Measurements from ENCODE around the gene PTPRF.
"Not testable (repeated sequence)": the region's sequence is repeated elsewhere in the genome, so short reads cannot be mapped to it uniquely, and the experiment has no call there.

The PTPRF gene

DNA sequence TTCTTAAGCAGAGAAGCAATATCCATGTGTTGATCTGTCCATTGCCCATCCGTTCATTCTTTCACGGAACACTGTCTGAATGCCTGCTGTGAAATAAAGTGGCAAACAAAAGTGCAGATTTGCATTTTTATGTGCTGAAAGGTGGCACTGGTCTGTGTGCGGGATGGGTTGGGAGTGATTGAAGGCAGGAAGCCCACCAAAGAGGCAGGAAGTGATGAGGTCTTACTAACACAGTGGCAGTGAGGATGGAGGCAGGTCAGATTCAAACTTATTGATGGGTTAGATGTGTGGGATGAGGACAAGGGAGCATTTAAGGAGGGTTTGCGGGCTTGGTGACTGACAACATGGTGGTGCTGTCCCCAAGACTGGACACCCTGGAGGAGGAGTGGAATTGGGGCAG lies 8.3 kb downstream of the PTPRF start:
- DNase-seq = no peak

DNA sequence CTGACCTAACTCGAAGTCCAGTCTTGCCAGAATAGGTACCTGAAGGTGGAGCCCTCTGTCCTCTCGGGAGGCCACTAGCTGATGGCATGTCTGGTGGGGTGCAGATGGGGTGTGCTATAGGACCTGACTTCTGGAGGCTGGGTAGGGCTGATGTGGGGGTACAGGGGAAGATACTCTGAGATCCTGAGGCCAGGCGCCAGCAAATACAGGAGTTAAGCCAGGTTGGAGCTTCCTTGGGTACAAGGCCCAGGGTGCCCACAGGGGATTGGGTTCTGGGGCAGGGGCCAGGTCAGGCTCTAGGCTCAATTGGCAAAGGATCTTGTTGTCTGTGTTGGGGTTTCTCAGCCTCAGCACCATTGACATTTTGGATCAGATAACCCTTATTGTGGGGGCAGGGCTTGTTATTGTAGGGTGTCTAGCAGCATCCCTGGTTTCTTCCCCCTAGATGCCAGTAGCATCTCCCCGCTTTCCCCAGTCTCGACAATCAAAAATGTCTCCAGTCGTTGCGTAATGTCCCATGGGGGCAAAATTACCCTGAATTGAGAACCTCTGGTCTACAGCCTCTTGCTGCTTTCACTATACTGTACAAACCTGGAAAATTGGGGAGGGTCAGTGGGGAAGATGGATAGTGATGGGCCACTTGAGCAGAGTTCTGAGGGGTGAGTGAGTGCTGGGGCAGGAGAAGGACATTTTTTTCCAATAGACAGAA lies 9.2 kb downstream of the PTPRF start:
- no peak for DNase-seq

DNA sequence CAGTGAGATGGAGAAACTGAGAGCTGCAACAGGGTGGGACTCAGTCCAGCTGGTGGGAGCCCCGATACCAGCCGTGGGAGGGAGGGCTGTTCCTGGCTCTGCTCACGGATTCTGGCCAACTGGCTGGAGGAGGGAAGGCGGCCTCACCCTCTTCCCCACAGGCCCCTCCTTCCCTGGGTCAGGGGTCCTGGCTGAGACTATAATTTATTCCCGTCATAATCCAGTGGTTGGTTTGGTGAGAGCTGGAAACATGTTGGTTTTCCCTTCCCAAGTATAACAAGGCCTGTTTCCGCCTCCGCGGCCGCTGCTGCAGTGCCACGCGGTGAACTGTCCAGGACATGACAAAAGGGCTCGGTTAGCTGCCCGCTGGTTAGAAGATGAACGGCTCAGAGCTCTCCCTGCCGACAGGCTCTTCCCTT lies 10.0 kb downstream of the PTPRF start:
- DNase-seq = no peak

DNA sequence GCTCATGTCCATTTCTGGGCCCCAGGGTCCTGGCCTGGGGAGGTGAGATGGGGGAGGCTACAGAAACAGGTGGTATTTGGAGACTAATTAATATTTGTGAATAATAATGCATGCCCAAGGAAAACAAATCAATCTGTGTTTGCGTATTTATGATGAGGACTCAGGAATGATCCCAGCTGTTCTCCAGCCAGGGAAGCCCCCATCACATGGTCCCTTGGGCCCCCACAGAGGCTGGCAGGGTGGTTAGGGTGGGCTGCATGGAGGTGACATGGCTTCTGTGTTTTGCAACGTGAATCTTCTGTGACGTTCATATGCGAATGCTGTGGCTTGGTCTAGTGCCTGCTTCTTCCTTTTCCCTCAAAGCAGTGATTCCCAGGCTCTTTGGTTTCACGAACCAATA lies 10.5 kb downstream of the PTPRF start:
- DNase-seq = no peak

DNA sequence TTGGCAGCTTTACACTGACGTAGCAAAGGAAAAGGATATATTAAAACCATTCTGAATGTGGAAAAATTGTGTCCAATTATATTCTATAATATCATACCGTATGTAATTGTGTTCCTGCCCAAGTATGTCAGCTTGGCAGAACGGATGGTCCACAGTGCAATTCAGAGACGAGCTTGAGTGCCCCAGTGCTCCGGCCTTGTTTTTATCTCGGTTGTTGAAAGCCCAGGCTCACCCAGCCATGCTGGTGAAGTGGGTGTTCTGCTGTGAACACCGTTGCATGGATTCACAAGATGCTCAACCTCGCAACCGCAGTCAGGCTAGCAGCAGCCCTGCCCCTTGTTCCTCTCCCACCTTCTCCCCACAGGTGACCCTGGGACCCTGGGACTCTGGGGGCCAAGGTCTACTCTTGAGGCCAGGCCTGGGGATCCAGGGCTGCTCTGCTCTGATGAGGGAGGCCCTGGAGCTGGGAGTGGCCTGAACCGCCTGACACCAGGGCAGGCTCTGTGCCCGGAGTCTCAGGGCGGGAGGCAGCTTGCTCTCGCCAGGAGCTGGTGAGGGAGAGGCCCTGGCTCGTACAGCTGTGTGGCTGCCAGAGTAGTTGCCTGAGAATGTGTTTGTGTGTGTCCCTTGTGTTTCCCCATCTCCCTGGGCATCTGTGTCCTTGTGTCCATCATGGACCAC lies 11.2 kb downstream of the PTPRF start:
- no peak for DNase-seq

DNA sequence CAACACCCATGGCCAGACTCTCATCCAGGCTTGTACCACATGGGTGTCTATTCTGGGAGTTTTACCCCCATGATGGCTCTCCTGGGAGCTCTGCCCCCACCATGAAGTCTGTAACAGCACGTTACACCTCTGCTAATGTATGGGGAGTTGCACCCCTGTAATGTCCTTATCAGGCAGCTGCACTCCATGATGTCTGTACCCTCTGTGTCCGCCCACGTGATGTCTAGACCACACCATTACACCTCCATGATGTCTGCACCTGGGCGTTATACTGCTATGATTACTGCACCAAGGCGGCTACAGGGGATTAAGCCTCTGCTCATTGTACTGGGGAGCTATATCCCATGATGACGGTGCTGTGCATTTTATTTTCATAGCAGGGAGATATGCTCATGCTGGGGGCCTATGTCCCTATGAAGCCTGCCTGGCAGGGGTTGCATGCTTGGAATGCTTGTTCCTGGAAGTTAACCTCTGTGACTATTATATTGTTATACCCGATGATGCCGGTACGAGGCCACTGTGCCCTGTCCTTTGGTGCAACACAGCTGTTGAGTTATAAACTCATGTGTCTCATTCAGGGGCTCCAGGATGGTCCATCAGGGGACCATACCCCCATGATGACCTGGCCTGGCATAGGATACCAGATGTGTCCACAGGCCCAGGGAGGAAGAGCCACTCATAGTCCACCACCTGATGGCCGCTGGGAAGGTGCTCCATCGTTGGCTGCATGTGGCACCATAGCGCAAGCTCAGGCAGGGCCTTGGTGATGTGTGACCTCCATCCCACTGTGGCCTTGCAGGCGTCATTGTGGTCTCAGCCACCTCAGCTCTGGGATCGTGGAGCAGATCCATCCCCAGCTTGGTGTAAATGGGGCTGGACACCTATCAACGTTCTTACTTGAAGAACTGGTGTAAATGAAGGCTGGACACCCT lies 12.1 kb downstream of the PTPRF start:
- no peak for DNase-seq

DNA sequence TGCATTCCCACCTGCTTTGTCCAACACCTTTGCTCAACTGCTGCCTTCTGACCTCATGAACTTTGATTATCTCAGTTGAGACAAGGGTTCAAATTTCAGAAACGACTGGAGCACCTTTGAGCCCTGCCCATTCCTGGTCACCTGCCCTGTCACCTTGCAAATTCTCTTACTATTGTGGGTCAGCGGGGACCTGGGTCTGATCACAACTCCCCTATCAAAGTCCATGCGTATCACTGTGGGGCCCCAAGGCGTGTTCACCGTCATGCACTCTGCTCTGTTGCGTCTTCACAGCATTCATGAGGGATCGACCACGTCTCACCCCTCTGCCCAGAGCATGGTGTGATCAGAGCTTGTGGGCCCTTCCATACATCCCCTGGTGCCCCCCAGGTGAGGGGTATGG lies 12.9 kb downstream of the PTPRF start:
- no peak for DNase-seq

DNA sequence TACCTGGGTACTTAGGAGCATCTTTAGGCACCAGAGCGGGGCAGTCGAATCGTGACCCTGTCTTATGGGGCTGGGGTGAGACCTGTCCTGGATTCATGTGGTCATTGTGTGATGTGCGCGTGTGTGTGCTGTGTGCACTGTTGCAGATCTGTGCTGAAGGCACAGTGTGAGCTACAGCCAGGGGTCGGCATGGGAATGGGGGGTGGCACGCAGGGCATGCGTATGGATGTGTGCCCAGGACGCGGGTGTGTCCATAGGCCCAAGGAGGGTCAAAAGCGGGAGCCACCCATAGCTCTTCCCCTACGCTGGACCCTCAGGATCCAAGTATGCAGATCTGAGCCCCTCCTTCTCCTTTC lies 14.6 kb downstream of the PTPRF start:
- DNase-seq = no peak

DNA sequence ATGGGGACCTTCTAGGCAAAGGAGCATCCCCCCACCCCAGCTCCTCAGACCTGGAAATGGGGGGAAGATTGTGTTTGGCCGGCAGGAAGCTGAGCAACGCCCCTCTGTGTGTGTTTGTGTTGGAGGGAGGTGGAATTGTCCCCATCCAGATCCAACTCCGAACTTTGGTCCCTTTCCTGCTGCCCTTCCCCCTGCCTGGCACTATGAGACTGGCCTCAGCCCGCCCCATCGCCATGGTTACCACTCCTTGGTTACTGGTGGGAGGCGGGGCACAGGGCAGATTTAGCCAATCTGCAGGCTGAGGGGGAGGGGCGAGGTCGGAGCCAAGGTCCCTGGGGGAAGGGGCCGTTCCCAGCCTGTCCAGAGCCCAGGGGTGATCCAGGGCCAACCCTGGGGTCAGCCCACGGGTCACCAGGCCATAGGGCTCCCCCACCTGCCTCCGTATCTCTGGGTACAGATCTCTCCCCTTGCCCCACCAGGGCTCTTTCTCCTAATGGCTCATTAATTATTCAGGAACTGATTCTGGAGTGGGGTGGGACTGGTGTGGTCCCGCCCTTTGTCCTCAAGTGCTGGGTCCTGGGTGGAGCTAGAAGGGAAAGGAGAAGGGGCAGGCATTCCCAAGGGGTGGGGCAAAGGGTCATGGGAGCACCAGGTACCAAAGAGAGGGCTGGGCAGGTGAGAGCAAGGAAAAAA lies 15.2 kb downstream of the PTPRF start:
- DNase-seq = no peak

DNA sequence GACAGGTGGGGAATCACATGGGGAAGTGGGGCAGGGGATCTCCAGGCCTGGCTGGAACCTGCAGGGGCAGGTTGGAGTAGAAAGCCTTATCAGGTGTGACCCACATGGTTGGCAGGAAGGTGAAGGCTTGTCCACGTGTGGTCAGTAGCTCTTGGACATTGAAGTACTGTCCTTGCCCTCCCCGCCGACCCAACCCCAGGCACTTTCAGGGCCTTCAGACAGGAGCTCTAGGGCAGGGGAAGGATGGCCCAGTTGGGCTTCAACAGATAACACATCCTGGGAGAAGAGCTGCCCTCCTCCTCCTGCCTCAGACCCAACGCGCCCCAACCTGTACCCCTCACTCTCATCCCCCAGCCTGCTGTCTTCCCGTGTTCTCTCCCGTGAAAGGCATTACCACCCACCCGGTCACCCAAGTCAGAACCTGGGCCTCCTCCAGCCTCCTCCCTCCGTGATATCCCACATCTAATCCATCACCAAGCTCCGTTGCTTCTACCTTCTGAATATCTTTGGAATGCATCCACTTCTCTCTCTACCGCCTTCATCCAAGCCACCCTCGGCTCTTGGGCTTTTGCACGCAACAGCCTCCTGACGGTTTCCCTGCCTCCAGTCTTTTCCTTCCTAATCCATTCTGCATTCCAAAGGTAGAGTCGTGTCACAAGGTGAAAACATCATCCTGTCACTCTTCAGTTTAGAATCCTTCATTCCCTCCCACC lies 15.9 kb downstream of the PTPRF start:
- DNase-seq = no peak

DNA sequence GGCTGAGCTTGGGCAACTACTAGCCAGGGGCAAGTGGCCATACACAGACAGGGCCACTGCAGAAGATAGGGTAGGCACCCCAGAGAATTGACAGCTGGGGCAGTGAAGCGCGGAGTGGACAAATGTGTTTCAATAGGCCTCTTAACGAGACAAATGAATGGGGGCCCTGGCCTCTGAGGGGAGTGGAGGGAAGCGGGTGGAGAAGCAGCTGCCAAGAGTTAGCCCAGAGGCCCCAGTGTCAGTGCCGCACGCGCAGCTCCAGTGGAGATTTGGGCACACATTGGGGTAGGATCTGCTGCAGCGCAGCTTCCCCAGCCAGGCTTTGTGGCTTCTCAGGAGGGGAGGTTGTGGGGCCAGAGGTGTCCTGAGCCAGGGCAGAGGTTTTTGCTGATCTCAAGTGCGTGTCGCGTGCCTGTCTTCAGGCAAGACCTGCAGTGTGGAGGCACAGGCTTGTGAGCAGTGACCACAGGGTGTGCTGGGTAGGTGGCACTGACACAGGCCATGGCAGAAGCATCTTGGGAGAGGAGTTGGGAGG lies 16.9 kb downstream of the PTPRF start:
- DNase-seq = no peak

DNA sequence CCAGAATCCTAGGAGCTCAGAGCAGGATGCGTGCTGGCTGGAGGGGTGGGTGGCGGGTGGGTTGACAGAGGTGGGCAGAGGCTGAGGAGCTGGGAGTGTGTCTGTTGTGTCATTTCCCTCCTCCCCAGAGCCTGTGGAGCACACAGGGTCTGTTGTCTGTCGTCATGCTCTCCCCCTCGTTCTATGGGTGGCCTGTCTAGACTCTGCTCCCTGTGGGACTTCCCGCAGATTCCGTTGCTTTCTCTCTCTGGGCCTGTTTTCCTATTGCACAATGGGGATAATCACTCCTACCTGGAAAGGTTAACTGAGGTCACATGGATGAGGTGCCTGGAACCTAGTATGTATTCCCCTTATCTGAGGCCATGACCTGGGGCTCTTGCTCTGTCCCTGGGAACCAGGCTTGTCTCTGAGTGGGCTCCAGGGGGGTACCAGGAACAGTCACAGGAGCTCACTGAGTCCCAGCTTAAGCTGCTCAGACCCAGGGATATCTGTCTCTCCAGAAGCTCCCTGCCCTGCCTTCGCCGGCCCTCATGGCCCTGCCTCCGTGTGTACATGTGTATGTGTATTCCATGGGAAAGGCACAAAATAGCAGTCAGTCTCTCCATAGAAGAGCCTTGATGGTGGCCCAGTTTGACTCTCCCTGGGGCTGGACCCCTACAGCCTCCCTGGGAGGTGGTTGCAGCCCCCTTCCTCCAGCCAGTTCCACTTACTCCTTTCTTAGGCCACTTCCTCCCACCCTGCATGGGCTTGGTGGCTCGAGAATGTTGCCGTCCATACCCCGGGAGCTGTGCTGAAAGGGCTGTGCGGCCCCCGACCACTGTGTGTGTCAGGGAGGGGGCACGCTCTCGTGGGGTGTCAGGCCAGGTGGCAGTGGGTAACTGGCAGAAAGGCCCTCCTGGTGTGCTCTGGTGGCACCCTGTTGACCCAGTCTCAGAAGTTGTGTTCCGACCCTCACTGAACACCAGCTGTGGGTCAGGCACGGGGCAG lies 17.9 kb downstream of the PTPRF start:
- DNase-seq = no peak

DNA sequence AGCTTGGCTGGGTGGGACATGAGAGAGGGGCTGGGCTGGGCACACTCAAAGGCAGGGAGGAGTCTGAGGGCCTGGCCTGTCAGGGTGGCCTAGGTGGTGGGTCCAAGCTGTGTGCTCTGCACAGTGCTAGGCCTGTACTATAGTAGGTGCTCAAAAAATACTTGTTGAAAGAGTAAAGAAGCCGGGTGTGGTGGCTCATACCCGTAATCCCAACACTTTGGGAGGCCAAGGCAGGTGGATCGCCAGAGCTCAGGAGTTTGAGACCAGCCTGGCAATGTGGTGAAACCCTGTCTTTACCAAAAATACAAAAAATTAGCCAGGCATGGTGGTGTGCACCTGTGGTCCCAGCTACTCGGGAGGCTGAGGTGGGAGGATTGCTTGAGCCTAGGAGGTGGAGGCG lies 18.7 kb downstream of the PTPRF start:
- DNase-seq = not testable (repeated sequence)

DNA sequence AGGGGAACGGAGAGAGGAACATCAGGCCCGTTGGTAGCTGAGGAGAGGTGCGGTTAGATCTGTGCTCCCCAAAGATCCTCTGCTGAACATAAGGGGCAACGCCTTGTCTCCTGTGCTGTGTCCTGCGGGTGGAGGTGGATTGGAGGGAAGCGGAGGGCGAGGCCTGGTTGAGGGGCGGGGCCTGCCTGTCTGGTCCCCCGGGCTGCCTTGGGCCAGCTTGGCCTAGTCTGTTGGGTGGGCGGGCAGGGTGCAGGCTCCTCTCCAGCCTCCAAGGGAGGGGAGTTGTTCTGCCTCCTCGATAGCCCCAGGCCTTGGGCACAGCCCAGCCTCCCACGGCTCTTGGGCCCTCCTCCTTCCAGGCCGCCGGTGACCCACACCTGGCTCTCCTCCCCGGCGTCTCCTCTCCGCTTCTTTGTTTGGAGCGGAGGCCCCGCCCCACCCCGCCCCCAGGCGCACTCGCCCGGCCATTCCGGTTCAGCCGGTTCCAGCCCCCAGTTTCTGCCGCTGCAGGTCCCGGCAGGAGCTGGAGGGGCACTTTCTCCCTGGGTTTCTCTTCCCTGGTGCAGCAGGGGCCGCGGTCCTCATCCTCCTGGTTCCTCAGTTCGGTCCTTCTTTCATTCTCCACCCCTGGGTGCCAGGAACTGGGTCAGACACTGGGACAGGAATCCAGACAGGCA lies 19.4 kb downstream of the PTPRF start:
- DNase-seq = no peak

DNA sequence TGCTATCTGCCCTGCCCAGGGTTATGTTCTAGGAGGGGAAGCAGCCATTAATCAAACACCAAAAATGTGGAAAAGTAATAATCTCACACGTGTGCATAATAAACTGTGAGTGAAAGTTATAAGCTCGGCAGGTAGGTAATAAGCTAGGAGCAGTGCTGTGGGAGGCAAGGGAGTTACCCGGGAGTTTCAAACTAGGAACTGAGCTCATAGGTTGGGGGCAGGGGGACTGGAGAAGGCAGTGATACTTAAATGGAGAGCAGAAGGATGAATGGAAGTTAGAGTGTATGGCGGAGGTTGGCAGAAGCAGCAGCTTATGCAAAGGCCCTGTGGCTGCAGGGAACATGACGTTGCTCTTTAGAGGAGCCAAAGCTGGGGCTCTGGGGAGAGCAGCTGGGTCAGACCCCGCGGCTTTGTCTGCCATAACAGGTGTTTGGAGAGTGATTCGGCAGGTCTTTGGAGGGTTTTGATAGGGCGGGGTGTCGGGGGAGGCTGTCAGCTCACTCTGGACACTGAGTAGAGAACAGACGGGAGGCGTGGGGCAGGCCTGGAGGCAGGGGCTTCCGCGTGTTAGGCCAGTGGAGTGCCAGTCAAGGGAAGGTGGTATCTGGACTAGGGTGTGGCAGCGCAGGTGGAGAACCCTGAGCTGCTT lies 20.0 kb downstream of the PTPRF start:
- no peak for DNase-seq

DNA sequence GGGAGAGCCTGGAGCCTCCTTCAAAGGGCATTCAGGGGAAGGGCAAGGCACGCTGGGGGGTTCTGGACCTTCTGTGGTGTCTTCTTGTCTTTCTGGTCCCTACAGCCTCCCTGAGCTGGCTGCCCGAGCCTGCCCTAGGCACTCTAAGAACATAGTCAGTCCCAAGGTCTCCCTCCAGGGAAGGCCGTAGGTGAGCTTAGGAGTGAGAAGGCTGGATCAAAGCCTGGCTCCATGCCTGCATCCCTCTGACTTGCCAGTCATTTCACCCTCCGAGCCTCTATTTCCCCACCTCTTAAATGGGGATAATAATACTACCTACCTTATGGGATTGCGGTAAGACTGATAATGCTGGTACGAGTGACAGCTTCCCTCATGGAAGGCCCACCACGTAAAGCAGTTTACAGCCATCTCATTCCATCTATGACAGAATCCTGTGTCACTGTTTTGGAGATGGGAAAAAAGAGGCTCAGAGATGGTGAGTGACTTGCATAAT lies 20.8 kb downstream of the PTPRF start:
- DNase-seq = no peak

DNA sequence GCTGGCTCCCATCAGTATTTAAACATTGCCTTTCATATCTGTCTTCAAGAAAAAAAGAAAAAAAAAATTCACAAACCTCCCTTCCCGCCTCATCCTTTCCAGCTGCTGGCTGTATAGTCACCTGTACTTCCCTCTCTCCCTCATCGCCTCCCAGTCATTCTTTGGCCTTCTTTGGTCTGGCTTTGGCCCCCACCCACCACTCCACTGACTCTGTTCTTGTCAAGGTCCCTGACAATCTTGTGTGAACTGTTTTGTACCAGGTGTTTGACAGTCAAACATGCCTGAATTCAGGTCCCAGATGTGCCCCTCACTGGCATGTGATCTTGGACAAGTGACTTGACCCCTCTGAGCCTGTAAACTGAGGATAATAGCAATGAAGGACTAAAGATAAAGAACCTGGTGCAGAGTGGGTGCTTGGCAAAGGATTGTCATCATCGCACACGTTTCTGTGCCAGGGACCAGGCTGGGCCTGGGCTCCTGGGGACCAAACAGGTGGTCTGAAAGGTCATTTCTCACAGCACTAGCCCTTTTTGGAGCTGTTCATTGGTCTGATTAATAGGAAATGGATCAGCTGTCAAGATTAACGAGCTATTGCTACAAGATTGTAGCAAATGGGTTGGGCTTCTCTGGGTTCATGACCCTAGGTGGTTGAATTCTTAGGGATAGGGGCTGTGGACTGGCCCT lies 21.5 kb downstream of the PTPRF start:
- no peak for DNase-seq

DNA sequence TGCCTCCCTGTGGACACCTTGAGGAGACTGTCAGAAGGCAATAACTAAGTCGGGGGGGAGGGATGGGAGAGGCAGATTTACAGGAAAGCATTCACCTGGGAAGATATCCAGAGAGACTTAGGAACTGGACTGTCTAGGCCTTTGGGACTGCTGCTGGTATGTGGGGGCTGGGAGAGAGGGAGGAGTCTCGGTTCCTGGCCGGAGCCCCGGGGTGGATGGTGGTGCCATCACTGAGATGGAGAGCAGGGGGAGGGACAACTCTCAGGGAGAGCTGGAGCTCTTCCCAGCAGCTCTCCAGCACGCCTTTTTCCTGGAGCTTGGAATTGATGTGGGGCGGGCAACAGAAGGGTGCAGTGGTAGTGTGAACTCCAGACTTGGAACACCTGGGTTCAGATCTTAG lies 22.1 kb downstream of the PTPRF start:
- no peak for DNase-seq

DNA sequence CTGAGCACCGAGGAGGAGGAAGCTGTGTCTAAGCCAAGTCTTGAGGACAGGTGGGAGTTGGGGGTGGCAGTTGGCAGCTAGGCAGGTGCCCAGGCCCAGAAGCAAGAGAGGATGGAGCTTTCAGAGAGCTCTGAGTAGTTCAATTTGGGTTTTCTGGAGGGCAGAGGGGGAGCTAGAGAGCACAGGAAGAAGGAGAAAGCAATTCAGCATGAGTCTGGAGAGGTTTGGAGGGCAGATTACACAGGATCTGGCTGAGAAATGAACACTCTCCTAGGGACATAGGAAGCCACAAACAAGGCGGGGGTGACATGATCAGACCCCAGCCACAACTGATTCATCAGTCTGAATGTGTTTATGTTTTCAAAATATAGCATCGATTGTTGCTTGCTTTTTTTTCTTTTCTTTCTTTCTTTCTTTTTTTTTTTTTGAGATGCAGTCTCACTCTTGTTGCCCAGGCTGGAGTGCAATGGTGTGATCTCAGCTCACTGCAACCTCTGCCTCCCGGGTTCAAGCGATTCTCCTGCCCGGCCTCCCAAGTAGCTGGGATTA lies 23.8 kb downstream of the PTPRF start:
- DNase-seq = peak; percentile 52
